A673 (cell line): ENCODE data around the gene TMA7B. TPM values are rescaled to one million over a fixed set of nuclear protein-coding genes. Genes with fewer than 3 reads are reported as not detected.

Experiments
- BruUV-seq: library from RNA; stranded (reverse); fragments of 400-500 nt; replicated peaks from 2 replicates; lab custom pipeline; 2021; lab: Mats Ljungman, UMichigan
- CTCF ChIA-PET: fragments of 300-600 bp; sonication (Branson Sonifier 250); formaldehyde crosslinking; loops from one replicate; lab custom pipeline; 2022; ENCODE audit warnings: antibody characterized with exemption; lab: Charles Lee
- POLR2A ChIA-PET: fragments of 300-600 bp; sonication (Branson Sonifier 250); formaldehyde crosslinking; loops from one replicate; lab custom pipeline; 2022; ENCODE audit warnings: antibody characterized with exemption; ENCODE audit not compliant: low non-redundant PET; lab: Charles Lee
- DNase-seq: peaks from one replicate; pipeline ENCODE4 v3.0.0-alpha.2; 2015; ENCODE audit warnings: low spot score
- H3K27ac ChIP-seq: fragments of 200-600 bp; sonication (generic); 2 replicates; pipeline ENCODE4 v1.5.1; 2016; ENCODE audit warnings: mixed run types, low read depth, mild to moderate bottlenecking, mixed read lengths, antibody characterized with exemption, low read length; ENCODE audit not compliant: poor library complexity, severe bottlenecking
- H3K27me3 ChIP-seq: fragments of 200-600 bp; sonication (generic); replicated peaks from 2 replicates; pipeline ENCODE4 v1.6.1; 2017; ENCODE audit warnings: mixed run types, low read depth, mild to moderate bottlenecking, mixed read lengths, antibody characterized with exemption, low read length; ENCODE audit not compliant: insufficient read depth, poor library complexity
- H3K36me3 ChIP-seq: fragments of 200-600 bp; sonication (generic); 2 replicates; pipeline ENCODE4 v1.6.1; 2016; ENCODE audit warnings: mixed run types, mild to moderate bottlenecking, mixed read lengths, antibody characterized with exemption, low read length; ENCODE audit not compliant: insufficient read depth, poor library complexity, severe bottlenecking
- H3K4me1 ChIP-seq: fragments of 200-600 bp; sonication (generic); 2 replicates; pipeline ENCODE4 v1.6.1; 2017; ENCODE audit warnings: mixed run types, mild to moderate bottlenecking, mixed read lengths, antibody characterized with exemption, low read length; ENCODE audit not compliant: insufficient read depth, poor library complexity, severe bottlenecking
- H3K4me3 ChIP-seq: fragments of 200-600 bp; sonication (generic); 2 replicates; pipeline ENCODE4 v1.5.1; 2016; ENCODE audit warnings: low read depth, mixed run types, mild to moderate bottlenecking, mixed read lengths, low read length; ENCODE audit not compliant: poor library complexity, severe bottlenecking
- H3K9me3 ChIP-seq: fragments of 200-600 bp; sonication (generic); 2 replicates; pipeline ENCODE4 v1.6.1; 2016; ENCODE audit warnings: mixed run types, low read depth, mild to moderate bottlenecking, mixed read lengths, antibody characterized with exemption, low read length; ENCODE audit not compliant: poor library complexity, severe bottlenecking
- CTCF ChIP-seq: fragments of 300-800, 200-600 bp; sonication (generic); conservative IDR thresholded peaks from 2 replicates; pipeline ENCODE4 v1.5.1; 2017; ENCODE audit warnings: low read depth, mild to moderate bottlenecking, antibody characterized with exemption, low read length, moderate library complexity, mixed read lengths
- EZH2 ChIP-seq: fragments of 200-600 bp; sonication (generic); IDR thresholded peaks from 2 replicates; pipeline ENCODE4 v1.6.1; 2017; ENCODE audit warnings: borderline replicate concordance, low read depth, mild to moderate bottlenecking, mixed read lengths, antibody characterized with exemption, low read length; ENCODE audit not compliant: poor library complexity, severe bottlenecking
- intact Hi-C: fragments of 100-400 bp; cut with micrococcal nuclease; formaldehyde crosslinking; loops from one replicate; pipeline ENCODE4 v1.10.0; 2022; ENCODE audit not compliant: unreplicated experiment
- total RNA-seq: library from RNA; stranded (reverse); gene quantifications from 2 replicates; pipeline ENCODE4 v1.2.3, GENCODE V29; 2021

Gene TMA7B
- total RNA-seq, 1 experiment from 2014 or later, result not detected

DNA sequence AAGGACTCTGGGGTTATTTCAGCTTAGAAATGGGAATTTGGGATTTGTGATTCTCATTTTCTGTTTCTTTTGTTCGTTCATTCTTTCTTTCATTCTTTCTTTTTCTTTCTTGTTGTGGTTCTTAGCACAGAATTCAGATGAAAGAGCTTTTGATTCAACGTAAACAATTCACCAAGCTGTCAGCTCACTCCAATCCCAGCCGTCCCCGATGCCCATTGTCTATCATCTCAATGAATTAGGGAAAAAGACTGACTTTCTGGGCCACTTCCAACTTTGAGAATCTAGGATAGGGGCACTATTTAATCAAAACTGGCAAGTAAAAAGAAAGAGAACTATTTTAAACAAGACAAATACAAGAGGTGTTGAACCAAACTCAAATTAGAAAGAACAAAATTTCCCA is 25.1 kb upstream of the TMA7B start:
- no peaks in the 10 kb centered on the region for H3K36me3 ChIP-seq
- peaks cover 53% of the 10 kb centered on the region for H3K27me3 ChIP-seq
- intact Hi-C loops, result no loop called here
- POLR2A ChIA-PET, result no interaction called here
- no peak overlapping the region for H3K27ac ChIP-seq
- H3K9me3 ChIP-seq, result no peaks in the 10 kb centered on the region
- no peak for DNase-seq
- no TSS peak for BruUV-seq
- TF ChIP-seq CTCF (no peak), EZH2 (no peak)
- CTCF ChIA-PET, result no interaction called here
- no peaks in the 10 kb centered on the region for H3K4me1 ChIP-seq
- no peak overlapping the region for H3K4me3 ChIP-seq

GRCh38 chr22:39935612-39936011 is 24.6 kb upstream of the TMA7B start:
- no peaks in the 10 kb centered on the region for H3K4me1 ChIP-seq
- TF ChIP-seq CTCF (no peak), EZH2 (no peak)
- H3K27me3 ChIP-seq, result peaks cover 51% of the 10 kb centered on the region
- intact Hi-C loops, result no loop called here
- no peak overlapping the region for H3K4me3 ChIP-seq
- BruUV-seq, result no TSS peak
- H3K9me3 ChIP-seq, result no peaks in the 10 kb centered on the region
- no peak overlapping the region for H3K27ac ChIP-seq
- ChIA-PET CTCF (no interaction called here), POLR2A (no interaction called here)
- no peak for DNase-seq
- no peaks in the 10 kb centered on the region for H3K36me3 ChIP-seq

DNA sequence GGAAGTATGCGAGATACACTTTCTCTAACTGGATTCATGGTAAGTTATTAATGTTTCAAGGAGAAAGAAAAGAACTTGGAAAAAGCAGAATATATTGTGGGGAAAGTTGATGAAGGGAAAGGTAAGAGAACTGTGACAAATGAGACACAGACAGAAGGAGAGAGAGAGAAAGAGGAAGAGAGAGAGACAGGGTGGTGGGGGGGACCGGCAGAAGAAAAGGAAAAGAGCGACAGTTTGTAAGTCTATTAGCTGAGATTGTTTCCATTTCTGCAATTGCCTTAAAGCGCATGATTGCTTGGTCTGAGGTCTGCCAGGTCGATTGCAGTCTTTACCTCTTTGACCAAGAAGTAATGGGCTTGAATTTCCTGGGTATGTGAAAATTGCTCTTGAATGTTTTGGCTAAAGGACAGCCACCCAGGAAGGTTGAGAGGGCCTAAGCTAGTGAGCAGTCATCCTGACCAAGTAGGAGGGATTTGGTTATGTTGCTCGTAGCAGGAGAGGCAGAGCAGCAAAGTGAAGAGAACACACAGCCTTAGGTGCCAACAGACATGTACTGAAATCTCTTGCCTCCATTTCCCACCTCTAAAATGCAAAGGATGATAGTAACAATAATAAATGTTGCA is 23.6 kb upstream of the TMA7B start:
- H3K27ac ChIP-seq, result no peak overlapping the region
- no peaks in the 10 kb centered on the region for H3K9me3 ChIP-seq
- no peak for TF ChIP-seq CTCF
- H3K4me1 ChIP-seq, result no peaks in the 10 kb centered on the region
- POLR2A ChIA-PET, result no interaction called here
- H3K36me3 ChIP-seq, result no peaks in the 10 kb centered on the region
- BruUV-seq, result no TSS peak
- intact Hi-C loops, result no loop called here
- CTCF ChIA-PET, result no interaction called here
- DNase-seq, result no peak
- H3K27me3 ChIP-seq, result peaks cover 47% of the 10 kb centered on the region
- H3K4me3 ChIP-seq, result no peak overlapping the region
